ENCODE data around the gene RANBP3.

Gene RANBP3

GRCh38 chr19:5948752-5949564, 29.0 kb downstream of the RANBP3 start:
- DNase-seq, result no peak

GRCh38 chr19:5947435-5947834, 30.5 kb downstream of the RANBP3 start:
- peak; percentile 59 for DNase-seq

DNA sequence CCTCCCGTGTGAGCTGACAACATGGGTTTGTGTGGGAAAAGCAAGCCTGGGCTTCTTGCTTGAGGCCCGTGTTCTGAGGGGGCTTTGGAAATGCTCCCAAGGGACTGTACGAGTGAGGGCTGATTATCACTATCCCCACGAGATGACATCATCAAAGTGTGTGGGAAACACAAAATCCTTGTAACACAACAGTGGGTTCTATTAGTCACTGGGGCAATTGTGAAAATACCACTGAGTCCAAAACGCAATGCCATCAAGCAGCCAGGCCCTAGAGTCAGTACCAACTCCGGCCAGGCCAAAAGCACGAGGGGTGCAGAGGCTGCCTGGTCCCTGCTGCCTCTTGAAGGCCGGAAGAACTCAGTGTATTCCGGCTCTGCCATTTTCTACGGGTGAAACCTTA, 34.3 kb downstream of the RANBP3 start:
- DNase-seq, result peak; percentile 37

- no peak for DNase-seq
Measured at GRCh38 chr19:5943045-5943444, 34.9 kb downstream of the RANBP3 start.

DNA sequence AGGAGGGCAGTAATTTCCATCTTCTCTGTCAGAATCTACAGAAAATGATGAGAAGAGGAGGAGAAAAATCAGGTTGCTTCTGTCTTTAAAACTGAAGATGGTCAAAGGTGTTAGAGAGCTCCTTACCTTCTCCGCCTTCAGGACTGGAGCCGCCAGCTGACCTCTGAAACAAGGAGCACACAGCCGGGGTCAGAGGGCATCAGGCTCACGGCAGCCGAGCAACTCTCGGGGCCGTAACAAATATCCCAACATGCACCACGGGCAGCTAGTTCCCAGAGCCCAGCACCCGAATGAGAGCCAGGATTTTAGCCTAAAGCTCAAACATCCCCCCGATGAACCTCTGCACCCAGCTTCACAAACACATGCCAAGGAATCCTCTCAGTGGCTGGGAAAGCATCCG, 36.3 kb downstream of the RANBP3 start:
- DNase-seq, result no peak

DNA sequence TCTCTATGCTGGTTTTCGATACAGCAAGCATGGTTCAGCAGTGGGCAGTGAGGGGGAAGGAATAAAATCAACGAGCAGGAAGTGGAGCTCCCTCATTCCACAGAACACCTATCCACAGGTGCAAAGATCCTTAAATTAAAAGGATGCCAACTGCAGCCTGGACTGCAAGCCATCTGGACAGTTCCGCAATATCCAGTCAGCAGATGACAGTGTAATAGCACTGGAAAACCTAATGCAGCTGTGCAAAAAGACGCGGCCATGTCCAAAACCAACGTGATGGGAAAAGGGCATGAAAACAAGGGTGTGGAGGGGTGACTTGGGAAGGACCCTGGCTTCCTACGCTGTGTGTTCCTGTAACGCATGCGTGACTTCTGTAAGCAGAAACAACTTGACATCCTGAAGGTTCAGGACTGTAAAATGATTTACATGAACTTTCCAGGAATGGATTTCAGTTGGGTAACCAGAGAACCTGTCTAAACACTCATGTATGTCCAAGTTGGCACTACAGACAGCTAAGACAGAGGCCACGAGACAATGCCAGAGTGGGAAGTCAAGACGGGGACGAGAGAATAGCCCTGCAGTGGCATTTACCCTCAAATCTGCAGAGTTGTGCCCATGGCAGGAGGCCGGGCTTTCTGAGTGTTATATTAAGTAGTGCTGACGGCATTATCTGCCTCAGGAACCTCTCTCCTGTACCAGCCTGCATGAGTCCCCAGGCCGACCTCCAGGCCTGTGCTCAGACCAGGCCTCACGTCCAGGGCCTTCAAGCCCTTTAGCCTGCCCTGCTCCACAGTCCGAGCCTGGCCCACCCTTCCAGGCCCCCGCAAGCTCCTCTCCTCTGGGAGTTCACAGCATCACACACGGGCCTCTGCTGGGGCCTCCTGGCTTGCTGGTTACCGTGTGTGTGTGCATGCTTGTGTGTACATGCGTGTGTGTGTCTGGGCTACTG, 37.4 kb downstream of the RANBP3 start:
- DNase-seq, result no peak

- DNase-seq, result no peak
Measured at GRCh38 chr19:5937550-5937949, 40.4 kb downstream of the RANBP3 start.

DNA sequence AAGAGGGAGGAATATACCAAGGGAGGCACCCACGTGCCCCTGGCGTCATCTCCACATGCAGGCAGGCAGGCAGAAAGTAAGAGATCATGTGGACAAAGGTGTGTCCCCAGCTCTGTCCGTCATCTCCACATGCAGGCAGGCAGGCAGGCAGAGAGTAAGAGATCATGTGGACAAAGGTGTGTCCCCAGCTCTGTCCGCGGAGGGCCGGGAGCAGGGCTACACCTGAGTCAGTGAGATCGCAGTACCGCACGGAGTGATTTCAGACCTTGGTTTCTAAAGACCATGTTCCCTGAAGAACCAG, 41.7 kb downstream of the RANBP3 start:
- DNase-seq, result no peak

DNA sequence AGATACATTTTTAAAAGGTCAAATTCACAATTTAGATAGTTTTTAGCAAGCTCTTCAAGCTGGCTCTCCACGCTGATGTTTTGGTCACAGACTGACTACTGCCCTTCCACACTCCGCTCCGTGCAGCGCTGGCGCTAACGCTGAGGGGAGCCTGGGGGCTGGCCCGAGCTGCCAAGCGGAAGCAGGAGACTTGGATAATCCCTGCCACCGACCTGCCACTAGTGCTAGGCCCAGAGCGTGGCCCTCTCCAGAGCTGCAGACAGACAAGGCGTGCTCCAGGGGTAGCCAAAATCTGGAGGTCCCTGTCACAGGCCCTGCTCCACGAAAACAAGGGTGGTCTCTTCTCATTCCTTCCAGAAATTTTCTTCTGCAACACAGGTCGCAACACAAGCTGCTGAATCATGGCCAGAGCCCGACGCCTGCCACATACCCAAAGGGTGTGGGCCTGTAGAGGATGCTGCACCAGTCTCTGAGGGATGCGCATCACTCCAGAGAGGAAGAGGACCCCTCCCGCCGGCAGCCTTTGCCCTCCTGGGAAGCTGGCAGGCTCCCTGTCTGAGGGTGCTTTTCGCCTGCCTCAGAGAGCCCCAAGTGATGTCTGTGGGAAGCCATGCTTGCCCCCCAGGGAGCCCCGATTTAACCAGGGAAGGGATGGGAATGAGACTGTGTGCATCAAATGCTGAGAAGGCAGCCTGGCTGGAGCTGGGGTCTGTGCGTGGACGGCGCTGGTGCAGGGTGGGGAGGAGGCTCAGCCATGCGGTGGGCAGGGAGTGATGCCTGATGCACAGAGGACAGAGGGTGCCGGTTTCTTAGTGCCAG, 42.3 kb downstream of the RANBP3 start:
- DNase-seq, result no peak

DNA sequence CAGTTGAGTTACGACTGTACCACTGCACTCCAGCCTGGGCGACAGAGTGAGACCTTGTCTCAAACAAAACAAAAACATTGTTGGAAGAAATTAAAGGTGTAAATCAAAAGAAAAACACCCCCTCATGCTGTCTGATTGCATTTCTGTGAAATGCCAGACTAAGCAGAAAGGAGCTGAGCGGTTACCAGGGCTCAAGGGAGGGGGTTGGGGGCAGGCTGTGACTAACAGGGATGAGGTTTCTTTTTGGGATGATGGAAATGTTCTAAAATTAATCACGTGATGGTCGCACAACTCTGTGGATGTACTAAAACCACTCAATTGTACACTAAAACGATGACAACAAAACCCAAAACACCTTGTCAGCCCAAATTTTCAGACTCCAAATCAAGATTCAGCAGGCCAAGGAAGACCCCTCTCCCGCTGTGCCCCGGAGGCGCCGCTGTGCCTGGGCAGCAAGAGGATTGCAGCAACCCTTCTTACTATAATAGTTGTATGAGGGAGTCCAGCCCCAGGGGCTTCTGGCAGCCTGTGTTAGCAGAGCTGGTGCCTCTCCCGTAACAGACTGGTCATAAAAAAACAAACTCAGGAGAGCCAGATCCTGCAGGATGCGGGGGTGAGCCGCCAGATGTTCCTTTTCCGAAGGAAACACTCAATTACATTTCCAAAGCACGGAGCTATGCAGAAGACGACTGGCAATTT, 43.0 kb downstream of the RANBP3 start:
- DNase-seq, result peak; percentile 59

DNA sequence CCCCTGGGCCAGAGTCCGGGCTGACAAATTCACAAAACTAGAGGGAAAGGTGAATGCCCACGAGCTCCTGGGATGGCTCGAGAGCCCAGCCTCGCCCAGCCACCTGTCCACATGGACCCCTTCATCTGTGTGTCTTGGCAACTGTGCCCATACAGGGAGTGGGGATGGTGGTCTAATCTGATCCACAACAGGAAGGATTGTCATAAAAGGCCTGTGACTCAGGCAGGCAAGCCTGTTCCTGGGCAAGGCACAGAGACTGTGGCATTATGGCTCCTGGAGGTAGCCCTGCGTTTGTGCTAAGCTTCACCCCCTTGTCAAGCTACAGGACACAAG, 43.9 kb downstream of the RANBP3 start:
- DNase-seq, result no peak

- no peak for DNase-seq
Measured at GRCh38 chr19:5933391-5934068, 44.4 kb downstream of the RANBP3 start.

DNA sequence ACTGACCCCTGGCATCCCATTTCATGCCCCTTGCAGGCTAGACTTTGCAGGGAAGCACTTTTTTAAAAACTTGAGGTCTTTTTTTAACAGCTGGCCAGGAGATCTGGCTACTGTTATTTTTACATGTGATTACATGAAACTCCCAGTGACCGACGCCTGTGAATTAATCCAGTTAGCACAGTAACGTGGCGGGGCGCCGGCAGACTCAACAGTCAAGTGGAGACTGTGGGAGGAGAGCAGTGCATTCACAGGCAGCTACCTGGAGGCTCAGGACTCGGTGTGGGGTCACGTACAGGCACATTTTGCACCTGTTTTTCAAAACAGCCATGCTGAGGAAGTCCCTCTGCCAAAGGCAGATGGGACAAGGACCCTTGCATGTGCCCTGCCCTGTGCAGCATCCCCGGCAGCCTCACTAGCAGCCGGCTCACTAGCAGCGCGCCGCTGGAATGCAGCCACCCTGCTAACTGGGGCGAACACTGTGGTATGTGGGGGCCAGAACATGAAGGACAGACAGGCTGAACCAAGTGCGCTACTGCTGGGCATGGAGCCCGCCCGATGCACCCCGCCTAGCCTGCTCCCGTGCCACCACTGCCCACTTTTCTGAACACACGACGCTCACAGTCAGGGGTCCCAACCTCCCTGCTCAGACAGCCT, 45.2 kb downstream of the RANBP3 start:
- no peak for DNase-seq

DNA sequence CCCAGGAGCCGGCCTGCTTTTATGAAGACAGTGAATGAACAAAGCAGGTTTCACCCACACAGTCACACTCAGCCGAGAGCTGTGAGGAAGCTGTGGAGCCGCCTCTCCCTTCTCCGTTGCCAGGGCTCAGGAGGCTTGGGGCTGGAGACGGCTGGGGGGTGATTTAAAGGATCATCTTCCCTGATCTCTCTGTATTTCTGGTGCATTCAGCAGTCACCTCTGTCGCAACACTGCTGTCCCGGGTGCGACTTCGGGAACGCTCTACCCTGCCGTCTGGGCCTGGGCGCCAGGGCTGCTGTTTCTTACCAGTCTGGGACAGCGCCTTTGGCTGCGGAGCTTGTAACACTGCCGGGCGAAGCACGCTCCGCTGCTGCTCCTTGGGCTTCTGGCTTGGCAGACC, 45.8 kb downstream of the RANBP3 start:
- no peak for DNase-seq

GRCh38 chr19:5931251-5931650, 46.7 kb downstream of the RANBP3 start:
- no peak for DNase-seq

DNA sequence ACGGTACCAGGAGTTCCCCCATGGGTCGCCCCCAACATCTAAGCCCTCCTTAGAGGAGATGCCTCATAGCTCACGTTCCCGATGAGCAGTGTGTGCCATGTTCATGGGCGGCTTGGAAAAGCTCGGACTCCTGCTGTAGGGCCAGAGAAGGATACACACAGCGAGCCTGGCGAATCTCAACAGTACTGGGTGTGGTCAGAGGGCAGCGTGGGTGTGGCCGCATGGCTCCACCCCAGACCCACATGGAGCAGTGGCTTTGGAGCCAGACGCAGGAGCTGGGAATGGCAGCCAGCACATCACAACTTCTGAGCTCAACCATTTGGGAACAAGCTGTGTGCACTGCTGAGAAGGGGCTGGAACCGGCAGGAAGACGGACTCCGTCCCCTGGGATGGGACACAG, 48.3 kb downstream of the RANBP3 start:
- DNase-seq, result no peak

GRCh38 chr19:5929179-5929578, 48.8 kb downstream of the RANBP3 start:
- DNase-seq, result no peak

DNA sequence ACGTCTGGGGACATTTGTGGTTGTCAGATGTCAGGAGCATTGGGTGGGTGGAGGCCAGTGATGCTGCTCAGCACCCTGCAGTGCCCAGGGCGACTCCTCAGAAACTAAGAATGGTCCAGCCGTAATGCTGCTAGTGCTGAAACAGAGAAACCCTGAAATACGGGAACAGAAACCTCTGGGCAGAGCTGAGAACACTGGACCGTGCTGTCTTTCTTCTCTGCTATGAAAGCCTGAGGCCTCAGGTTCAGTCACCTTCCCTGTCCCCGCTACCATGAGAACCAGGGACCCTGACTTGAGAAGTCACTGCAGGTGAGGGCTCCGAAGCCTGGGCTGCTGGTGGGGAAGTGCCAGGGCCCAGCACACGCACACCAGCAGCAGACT, 50.5 kb downstream of the RANBP3 start:
- no peak for DNase-seq

- peak; percentile 88 for DNase-seq
Measured at GRCh38 chr19:5926641-5927440, 51.1 kb downstream of the RANBP3 start.

DNA sequence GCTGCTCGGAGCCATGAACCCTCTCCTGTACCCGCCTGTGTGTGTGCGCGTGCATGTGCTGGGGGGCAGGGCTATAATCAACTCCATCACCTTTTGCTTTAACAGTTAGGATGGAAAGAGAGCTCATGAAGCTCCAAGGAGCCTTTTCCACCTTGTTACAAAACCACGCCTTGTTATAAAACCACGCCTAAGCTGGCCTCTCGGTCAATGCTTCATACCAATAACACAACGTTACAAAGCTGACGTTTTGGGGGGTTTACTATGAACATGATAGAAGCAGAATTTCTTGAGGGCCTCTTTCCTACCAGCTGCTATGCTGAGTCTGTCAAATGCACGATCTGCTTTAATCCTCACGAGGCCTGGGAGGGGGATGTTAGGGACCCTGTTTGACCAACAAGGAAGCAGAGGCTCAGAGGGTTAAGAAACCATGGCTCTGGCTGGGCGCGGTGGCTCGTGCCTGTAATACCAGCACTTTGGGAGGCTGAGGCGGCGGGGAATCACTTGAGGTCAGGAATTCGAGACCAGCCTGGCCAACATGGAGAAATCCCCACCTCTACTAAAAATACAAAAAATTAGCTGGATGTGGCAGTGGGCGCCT, 52.0 kb downstream of the RANBP3 start:
- DNase-seq, result no peak
